Fibroblast of pulmonary artery (primary cell): ENCODE results near the gene SLC2A10.

Experiments
- DNase-seq: peaks from one replicate; pipeline ENCODE4 v3.0.0-alpha.2; 2010; ENCODE audit warnings: low read depth
- H3K4me3 ChIP-seq: replicated peaks from 2 replicates; pipeline ENCODE4 v1.5.1; 2011; ENCODE audit warnings: low read depth, mild to moderate bottlenecking, control low read depth, low read length, moderate library complexity
- TF ChIP-seq, protein P1 (sequence below): IDR thresholded peaks from 2 replicates; pipeline ENCODE4 v1.5.1; 2011; ENCODE audit warnings: mild to moderate bottlenecking, control low read depth, low read length, inconsistent platforms; ENCODE audit errors: missing control alignments

Gene SLC2A10

DNA sequence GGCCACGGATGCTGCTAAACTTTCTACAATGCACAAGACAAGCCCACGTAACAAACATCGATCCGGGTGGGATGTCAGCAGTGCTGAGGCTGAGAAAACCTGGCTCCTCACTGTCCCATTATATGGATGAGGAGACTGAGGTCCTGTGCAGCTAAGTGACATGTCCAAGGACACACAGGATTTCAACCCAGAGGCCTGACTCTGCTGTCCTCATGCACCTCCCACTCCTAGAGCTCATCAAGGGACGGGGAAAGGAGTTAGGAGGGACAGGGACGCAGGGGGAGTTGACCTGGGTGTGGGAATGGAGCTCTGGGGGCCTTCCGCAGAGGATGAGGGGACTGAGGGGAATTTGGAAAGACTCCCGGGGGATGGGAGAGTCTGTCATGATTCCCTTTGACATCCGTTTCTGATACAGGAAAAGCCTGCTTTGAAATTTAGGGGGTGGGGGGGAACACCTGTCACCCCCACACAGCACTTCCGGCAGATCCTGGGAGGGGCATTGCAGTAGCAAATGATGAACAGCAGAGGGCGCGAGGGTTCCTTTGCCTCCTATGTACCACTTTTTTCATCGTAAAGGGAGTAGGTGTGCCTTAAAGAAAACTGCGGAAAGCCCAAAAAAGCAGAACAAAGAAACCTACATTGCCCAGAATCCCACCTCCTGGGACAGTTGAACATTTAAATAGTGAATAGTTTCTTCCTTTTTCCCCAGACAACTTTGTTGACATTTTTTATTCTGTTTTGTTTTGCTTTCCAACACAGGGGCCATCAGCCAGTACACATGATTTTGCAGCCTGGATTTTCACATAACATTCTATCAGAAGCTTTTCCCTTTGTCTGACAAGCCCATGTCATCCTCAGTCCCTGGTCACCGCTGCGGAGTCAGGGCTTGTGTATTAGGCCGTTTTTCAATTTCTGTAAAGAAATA lies 48.6 kb downstream of the SLC2A10 start:
- H3K4me3 ChIP-seq = no peak overlapping the region
- TF ChIP-seq, protein P1, sequence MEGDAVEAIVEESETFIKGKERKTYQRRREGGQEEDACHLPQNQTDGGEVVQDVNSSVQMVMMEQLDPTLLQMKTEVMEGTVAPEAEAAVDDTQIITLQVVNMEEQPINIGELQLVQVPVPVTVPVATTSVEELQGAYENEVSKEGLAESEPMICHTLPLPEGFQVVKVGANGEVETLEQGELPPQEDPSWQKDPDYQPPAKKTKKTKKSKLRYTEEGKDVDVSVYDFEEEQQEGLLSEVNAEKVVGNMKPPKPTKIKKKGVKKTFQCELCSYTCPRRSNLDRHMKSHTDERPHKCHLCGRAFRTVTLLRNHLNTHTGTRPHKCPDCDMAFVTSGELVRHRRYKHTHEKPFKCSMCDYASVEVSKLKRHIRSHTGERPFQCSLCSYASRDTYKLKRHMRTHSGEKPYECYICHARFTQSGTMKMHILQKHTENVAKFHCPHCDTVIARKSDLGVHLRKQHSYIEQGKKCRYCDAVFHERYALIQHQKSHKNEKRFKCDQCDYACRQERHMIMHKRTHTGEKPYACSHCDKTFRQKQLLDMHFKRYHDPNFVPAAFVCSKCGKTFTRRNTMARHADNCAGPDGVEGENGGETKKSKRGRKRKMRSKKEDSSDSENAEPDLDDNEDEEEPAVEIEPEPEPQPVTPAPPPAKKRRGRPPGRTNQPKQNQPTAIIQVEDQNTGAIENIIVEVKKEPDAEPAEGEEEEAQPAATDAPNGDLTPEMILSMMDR = peak; percentile 98
- DNase-seq = peak; percentile 66

DNA sequence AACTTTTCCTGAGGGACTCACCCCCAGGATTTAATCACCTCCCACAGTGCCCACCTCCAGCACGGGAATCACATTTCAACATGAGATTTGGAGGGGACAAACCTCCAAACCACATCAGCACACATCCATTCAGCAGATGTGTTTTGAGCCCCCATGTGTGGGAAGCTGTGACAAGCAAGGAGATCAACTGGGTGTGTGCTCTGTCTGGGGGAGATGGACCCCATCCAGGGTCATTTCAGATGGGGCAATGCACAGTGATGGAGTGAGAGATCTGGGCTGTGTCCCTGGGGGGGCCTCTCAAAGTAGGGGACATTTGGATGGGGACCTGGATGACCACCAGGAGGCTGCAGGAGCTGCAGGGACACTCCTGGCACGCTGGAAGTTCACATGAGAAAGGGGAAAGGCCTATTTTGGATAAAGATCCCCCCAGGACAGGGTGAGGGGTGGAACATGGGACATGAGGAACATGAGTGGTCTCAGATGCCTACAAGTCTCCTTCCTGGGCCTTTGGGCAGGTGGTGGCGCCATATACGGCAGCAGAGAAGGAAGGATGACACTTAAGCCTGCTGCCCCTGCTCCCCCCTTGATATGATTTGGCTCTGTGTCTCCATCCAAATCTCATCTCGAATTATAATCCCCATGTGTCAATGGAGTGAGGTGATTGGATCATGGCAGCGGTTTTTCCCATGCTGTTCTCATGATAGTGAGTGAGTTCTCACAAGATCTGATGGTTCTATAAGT lies 49.6 kb downstream of the SLC2A10 start:
- TF ChIP-seq, protein P1 = no peak
- no peak for DNase-seq

DNA sequence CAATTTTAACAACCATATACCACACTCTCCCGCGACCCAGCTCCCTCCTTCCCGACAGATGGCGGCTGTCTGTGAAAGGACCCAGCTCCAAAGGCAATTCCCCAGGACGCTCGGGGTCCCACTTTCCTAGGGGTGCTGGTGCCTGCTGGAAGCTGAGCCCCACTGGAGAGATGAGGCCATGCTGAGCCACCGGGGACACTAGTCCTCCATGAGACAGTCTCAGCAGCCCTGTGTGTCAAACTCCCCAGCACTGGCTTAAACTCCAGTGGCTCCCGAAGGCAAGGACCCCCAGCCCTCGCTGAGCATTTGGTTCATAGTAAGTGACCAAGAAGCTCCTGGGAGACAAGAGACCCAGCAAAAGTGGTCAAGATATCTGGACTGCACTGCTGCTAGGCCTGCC lies 52.1 kb downstream of the SLC2A10 start:
- no peak for DNase-seq
- TF ChIP-seq, protein P1 = no peak
- H3K4me3 ChIP-seq = no peak overlapping the region

More for the DNA sequence above, 49.6 kb downstream of the SLC2A10 start:
- H3K4me3 ChIP-seq = no peak overlapping the region

DNA sequence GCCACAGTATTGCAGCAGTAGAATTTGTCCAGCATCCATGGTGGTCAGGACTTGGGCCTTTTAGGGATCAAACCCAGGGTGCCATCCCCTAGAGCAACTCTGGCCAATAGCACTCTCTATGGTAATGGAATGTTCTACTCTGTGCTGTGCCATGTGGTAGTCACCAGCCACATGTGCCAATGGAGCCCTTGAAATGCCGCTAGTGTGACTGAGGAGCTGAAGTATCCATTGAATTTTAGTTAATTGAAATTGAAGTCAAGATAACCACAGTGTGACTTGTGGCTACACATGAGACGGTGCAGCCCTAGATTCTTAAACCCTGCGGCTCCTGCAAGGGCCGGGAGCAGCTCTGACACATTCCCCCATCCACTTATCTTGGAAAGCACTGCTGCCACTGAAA lies 54.6 kb downstream of the SLC2A10 start:
- TF ChIP-seq, protein P1 = no peak

DNA sequence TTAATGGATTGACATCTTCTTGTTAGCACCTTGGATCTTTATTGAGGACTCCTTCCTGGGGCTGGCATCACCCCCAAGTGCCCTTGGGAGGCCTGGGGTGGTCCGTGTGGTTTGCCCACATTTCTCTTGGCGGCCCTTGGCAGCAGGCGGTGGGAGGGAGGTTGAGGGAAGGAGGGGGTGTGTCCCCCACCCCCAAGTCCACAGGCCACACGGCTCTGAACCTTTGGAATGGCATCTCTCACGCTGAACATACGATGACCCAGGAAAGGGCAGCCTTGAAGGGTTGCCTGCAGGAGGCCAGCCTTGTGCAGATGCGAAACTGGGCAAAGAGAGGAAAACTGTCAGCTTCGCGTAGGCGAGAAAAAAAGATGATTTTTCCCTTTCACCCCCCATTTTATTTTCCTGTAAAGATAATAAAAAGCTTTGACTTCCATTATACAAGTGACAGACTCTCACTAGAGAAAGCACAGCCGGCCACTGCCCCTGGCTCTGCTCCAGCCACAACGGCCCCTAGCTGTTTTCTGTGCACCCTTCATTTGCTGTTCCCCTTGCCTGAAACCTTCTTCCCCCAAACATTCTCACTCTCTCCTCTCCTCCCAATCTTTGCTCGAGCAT lies 56.2 kb downstream of the SLC2A10 start:
- H3K4me3 ChIP-seq = no peak overlapping the region
- TF ChIP-seq, protein P1 = no peak
- no peak for DNase-seq

More for the DNA sequence above, 54.6 kb downstream of the SLC2A10 start:
- DNase-seq = no peak
- no peak overlapping the region for H3K4me3 ChIP-seq

DNA sequence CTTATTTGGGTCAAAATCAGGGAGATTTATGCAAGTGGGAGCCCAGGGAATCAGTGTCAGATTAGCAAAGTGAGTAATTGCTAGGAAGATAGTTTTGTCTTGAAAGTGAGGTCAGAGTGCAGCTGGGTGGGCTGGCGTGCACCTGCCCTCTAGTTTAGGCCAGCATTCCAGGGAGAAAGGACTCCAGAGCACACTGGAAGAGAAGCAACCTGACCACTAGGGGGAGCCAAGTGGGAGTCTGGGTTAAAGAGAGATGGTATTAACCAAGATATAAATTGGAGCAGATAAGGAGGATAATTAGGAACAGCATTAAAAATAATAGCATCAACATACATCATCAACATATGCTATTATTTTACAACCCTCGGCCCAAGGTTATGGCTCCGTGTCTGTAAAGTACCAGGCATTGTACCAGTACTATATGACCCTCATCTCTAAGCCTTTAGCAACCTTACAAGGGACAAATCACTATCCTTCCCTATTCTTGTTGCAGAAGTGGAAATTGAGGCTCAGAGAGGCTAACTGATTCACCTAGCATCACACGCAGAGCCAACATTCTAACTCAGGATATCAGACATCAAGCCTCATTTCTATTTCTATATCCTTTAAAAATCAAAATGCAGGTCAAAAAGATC lies 57.8 kb downstream of the SLC2A10 start:
- peak; percentile 48 for DNase-seq
- TF ChIP-seq, protein P1 = peak; percentile 78
- H3K4me3 ChIP-seq = no peak overlapping the region
